ENCODE data around the gene SPDEF. TPM values are rescaled to one million over a fixed set of nuclear protein-coding genes. Genes with fewer than 3 reads are reported as not detected.
A peak's percentile ranks its signal among the peaks of the same experiment; 100 is the strongest.

Gene SPDEF
- total and polyA plus RNA-seq, 2 experiments from 2014 or later = 1.1 TPM; not detected in 1

GRCh38 chr6:34549026-34549803, 6.9 kb downstream of the SPDEF start:
- no peak for DNase-seq (ENCODE audit: low read depth in 1 of 2, low spot score in 1 of 2)
- Histone ChIP-seq H3K9me3 (ENCODE audit: low read depth) (no peaks in the 10 kb centered on the region), H3K27me3 (no peaks in the 10 kb centered on the region), H3K4me3 (no peak overlapping the region), H3K4me1 (ENCODE audit: low read depth) (peaks cover 8% of the 10 kb centered on the region), H3K36me3 (no peaks in the 10 kb centered on the region), H3K27ac (no peak overlapping the region)
- no peak for TF ChIP-seq CTCF (IDR thresholded peaks at IDR 0.05; ENCODE audit: low read depth, low read length)

DNA sequence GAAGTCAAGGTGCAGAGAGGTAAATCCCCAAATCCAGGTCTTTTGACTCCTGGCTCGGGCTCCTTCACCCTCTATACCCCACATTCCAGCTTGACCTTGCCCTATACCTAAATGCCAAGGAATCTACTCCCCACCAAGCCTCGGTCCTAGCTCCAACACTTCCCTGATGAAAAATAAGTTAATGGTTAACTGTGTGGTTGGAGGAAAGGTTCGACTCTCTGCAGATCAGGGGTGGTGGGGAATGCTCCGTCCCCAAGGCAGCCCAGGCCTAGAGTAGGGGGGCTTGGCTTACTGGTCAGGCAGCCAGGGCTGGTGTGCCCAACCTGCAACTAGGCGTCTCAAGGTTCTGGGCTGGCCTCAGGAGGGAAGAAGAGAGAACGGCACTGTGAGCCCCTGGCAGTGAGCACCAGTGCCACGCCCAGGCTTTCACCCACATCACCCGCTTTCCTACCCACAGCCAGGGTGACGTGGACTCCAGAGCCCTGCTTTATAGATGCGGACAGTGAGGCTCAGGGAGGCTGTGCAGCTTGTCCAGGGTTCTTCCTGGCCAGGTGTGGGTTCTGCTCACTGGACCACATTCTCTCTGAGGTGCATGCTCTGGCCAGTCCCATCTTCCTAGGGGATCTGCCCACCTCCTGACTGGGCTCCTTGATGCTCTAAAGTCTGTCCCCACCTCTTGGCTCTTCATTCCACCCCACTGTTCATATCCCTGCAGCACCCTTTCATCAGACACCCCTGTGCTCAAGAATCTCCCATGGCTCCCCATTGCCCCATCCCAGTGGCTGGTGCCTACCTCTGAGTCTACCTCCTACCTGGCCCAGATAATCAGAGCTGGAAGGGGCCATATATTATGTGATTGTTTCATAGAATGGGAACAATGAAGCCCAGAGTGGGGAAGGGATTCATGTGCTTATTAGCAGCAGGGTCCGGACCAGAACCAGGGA, 8.2 kb downstream of the SPDEF start:
- H3K4me1 ChIP-seq (ENCODE audit: low read depth) = peaks cover 8% of the 10 kb centered on the region
- no peak for TF ChIP-seq CTCF (IDR thresholded peaks at IDR 0.05; ENCODE audit: low read depth, low read length)
- no peaks in the 10 kb centered on the region for H3K9me3 ChIP-seq (ENCODE audit: low read depth)
- H3K36me3 ChIP-seq = no peaks in the 10 kb centered on the region
- no peak overlapping the region for H3K4me3 ChIP-seq
- H3K27me3 ChIP-seq = no peaks in the 10 kb centered on the region
- H3K27ac ChIP-seq = no peak overlapping the region
- DNase-seq (ENCODE audit: low read depth in 1 of 2, low spot score in 1 of 2) = no peak

- no peak overlapping the region for H3K4me3 ChIP-seq
- H3K4me1 ChIP-seq (ENCODE audit: low read depth) = peaks cover 8% of the 10 kb centered on the region
- H3K27me3 ChIP-seq = no peaks in the 10 kb centered on the region
- no peak overlapping the region for H3K27ac ChIP-seq
- no peaks in the 10 kb centered on the region for H3K36me3 ChIP-seq
- no peaks in the 10 kb centered on the region for H3K9me3 ChIP-seq (ENCODE audit: low read depth)
- DNase-seq (ENCODE audit: low read depth in 1 of 2, low spot score in 1 of 2) = peak in 1 of 2 donors; percentile 27
- no peak for TF ChIP-seq CTCF (IDR thresholded peaks at IDR 0.05; ENCODE audit: low read depth, low read length)
Measured at GRCh38 chr6:34546551-34547321, 9.4 kb downstream of the SPDEF start.

- Histone ChIP-seq H3K4me3 (no peak overlapping the region), H3K4me1 (ENCODE audit: low read depth) (peaks cover 5% of the 10 kb centered on the region), H3K27me3 (no peaks in the 10 kb centered on the region), H3K27ac (no peak overlapping the region), H3K9me3 (ENCODE audit: low read depth) (no peaks in the 10 kb centered on the region), H3K36me3 (no peaks in the 10 kb centered on the region)
- TF ChIP-seq CTCF (IDR thresholded peaks at IDR 0.05; ENCODE audit: low read depth, low read length) = no peak
- DNase-seq (ENCODE audit: low read depth in 1 of 2, low spot score in 1 of 2) = peak in 1 of 2 donors; percentile 35
Measured at GRCh38 chr6:34544776-34545471, 11.2 kb downstream of the SPDEF start.
